Smooth muscle cell (in vitro differentiated cells): ENCODE measurements around the gene MAPRE2. TPM values are rescaled to one million over a fixed set of nuclear protein-coding genes. Genes with fewer than 3 reads are reported as not detected.
A peak's percentile ranks its signal among the peaks of the same experiment; 100 is the strongest.

ENCODE experiments used
- DNase-seq: peaks from one replicate; lab custom pipeline; 2025; ENCODE audit not compliant: unreplicated experiment; lab: John Stamatoyannopoulos, UW
- H2AFZ ChIP-seq: fragments of 200-600 bp; sonication (generic); 2 replicates; pipeline ENCODE4 v1.6.0; 2016; ENCODE audit warnings: antibody characterized with exemption, low read depth, mild to moderate bottlenecking
- H3F3A ChIP-seq: fragments of 200-600 bp; sonication (generic); 2 replicates; pipeline ENCODE4 v1.6.0; 2017; ENCODE audit warnings: antibody characterized with exemption, low read depth
- H3K27ac ChIP-seq: fragments of 200-600 bp; sonication (generic); 2 replicates; pipeline ENCODE4 v1.5.1; 2016; ENCODE audit warnings: low read depth, mild to moderate bottlenecking
- H3K27me3 ChIP-seq: fragments of 200-600 bp; sonication (generic); 2 replicates; pipeline ENCODE4 v1.6.1; 2016; ENCODE audit warnings: low read depth, mild to moderate bottlenecking
- H3K36me3 ChIP-seq: fragments of 200-600 bp; sonication (generic); 2 replicates; pipeline ENCODE4 v1.5.1; 2016; ENCODE audit warnings: low read depth
- H3K4me1 ChIP-seq: fragments of 200-600 bp; sonication (generic); 2 replicates; pipeline ENCODE4 v1.5.1; 2016; ENCODE audit warnings: low read depth
- H3K4me2 ChIP-seq: fragments of 200-600 bp; sonication (generic); 2 replicates; pipeline ENCODE4 v1.6.0; 2016; ENCODE audit warnings: mild to moderate bottlenecking
- H3K4me3 ChIP-seq: fragments of 200-600 bp; sonication (generic); 2 replicates; pipeline ENCODE4 v1.5.1; 2016; ENCODE audit warnings: mild to moderate bottlenecking
- H3K79me2 ChIP-seq: fragments of 200-600 bp; sonication (generic); 2 replicates; pipeline ENCODE4 v1.6.0; 2016; ENCODE audit warnings: low read depth, mild to moderate bottlenecking
- H3K9ac ChIP-seq: fragments of 200-600 bp; sonication (generic); 2 replicates; pipeline ENCODE4 v1.6.0; 2016; ENCODE audit warnings: low read depth
- H3K9me3 ChIP-seq: fragments of 200-600 bp; sonication (generic); replicated peaks from 2 replicates; pipeline ENCODE4 v1.5.1; 2016; ENCODE audit warnings: low read depth
- H4K20me1 ChIP-seq: fragments of 200-600 bp; sonication (generic); 2 replicates; pipeline ENCODE4 v1.6.0; 2016; ENCODE audit warnings: low read depth
- CTCF ChIP-seq: fragments of 200-600 bp; sonication (generic); IDR thresholded peaks from 2 replicates; pipeline ENCODE4 v1.5.1; 2017; ENCODE audit warnings: borderline replicate concordance, mild to moderate bottlenecking, antibody characterized with exemption; ENCODE audit not compliant: insufficient read depth, poor library complexity, severe bottlenecking
- WGBS: methylation state at CpG from one replicate; pipeline ENCODE4 v1.1.7; 2016; ENCODE audit warnings: low lambda C conversion rate; 5-methylcytosine and 5-hydroxymethylcytosine counted together
- polyA plus RNA-seq: library from polyadenylated mRNA; unstranded; fragments of >200 nt; fragmentation: Nextera tagmentation; extraction: Ambion mirVana; gene quantifications from 2 replicates; pipeline ENCODE4 v1.2.1, GENCODE V29; 2016
- total RNA-seq: library from RNA; depleted of rRNA; stranded (reverse); fragments of >200 nt; gene quantifications from 2 replicates; pipeline ENCODE4 v1.2.3, GENCODE V29; 2014

MAPRE2 gene
- total and polyA plus RNA-seq, 2 experiments from 2014 or later: 11.2 to 21.8 TPM

GRCh38 chr18:35116784-35117318 is 75.6 kb downstream of the MAPRE2 start:
- Histone ChIP-seq H3K4me2 (no peak overlapping the region), H3K9me3 (no peaks in the 10 kb centered on the region), H3F3A (peaks cover 4% of the 10 kb centered on the region), H3K36me3 (no peaks in the 10 kb centered on the region), H3K27me3 (no peaks in the 10 kb centered on the region), H3K9ac (no peak overlapping the region), H2AFZ (no peak overlapping the region), H3K4me3 (no peak overlapping the region), H3K27ac (no peak overlapping the region), H3K4me1 (no peaks in the 10 kb centered on the region), H3K79me2 (no peaks in the 10 kb centered on the region), H4K20me1 (no peaks in the 10 kb centered on the region)
- no peak for DNase-seq
- 85% methylated on average over 9 of the region's 9 CpGs for WGBS
- no peak for TF ChIP-seq CTCF

GRCh38 chr18:35117372-35117771 is 76.2 kb downstream of the MAPRE2 start:
- Histone ChIP-seq H3K4me2 (peak overlapping the region; percentile 25), H4K20me1 (no peaks in the 10 kb centered on the region), H3F3A (peaks cover 4% of the 10 kb centered on the region), H3K9me3 (no peaks in the 10 kb centered on the region), H3K27ac (peak overlapping the region; percentile 41), H2AFZ (no peak overlapping the region), H3K27me3 (no peaks in the 10 kb centered on the region), H3K9ac (peak overlapping the region; percentile 21), H3K36me3 (no peaks in the 10 kb centered on the region), H3K79me2 (no peaks in the 10 kb centered on the region), H3K4me3 (no peak overlapping the region), H3K4me1 (no peaks in the 10 kb centered on the region)
- no peak for TF ChIP-seq CTCF
- WGBS: 92% methylated on average over 6 of the region's 6 CpGs
- DNase-seq: no peak

- H3K4me2 ChIP-seq: no peak overlapping the region
- no peak for DNase-seq
- peak overlapping the region; percentile 41 for H3K27ac ChIP-seq
These were observed 76.8 kb downstream of the MAPRE2 start for GRCh38 chr18:35117951-35118411.

More at GRCh38 chr18:35117951-35118411, 76.8 kb downstream of the MAPRE2 start:
- no peak for TF ChIP-seq CTCF
- Histone ChIP-seq H3K4me3 (no peak overlapping the region), H3K9me3 (no peaks in the 10 kb centered on the region), H3K27me3 (no peaks in the 10 kb centered on the region), H3K9ac (no peak overlapping the region), H3K79me2 (no peaks in the 10 kb centered on the region), H3F3A (peaks cover 4% of the 10 kb centered on the region), H4K20me1 (no peaks in the 10 kb centered on the region), H2AFZ (no peak overlapping the region), H3K4me1 (no peaks in the 10 kb centered on the region), H3K36me3 (no peaks in the 10 kb centered on the region)
- 69% methylated on average over 7 of the region's 7 CpGs for WGBS
